Measurements from ENCODE around the gene PROC.
"Not testable (repeated sequence)": the region's sequence is repeated elsewhere in the genome, so short reads cannot be mapped to it uniquely, and the experiment has no call there.

PROC gene

DNA sequence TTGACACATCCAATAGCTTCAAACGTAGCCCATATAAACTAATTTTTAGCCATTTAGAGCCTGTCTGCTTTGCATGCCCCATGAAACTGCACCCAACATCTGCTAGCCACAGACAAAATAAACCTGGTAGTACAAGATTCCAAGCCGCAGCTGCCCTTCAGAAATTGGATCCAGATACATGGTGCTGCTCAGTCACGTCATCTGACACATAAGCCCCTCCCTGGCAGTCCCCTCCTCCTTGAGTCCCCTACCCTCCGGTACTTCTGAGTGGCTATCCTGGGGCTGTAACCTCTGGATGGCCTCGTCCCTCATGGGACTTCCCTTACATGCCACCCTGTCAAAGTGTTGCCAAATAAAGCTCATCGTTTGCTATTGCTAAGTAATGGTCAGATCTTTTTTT is 33.8 kb downstream of the PROC start:
- Histone ChIP-seq H3K9ac (ENCODE audit: low read length) (no peak overlapping the region), H3K27me3 (ENCODE audit: low read depth, low read length) (no peaks in the 10 kb centered on the region), H3K79me2 (ENCODE audit: low read length) (no peaks in the 10 kb centered on the region), H3K9me3 (ENCODE audit: insufficient read depth, low read length) (no peaks in the 10 kb centered on the region), H3K4me3 (ENCODE audit: low read length) (no peak overlapping the region), H3K4me1 (ENCODE audit: low read length) (no peaks in the 10 kb centered on the region), H4K20me1 (ENCODE audit: insufficient read depth, low read length) (no peaks in the 10 kb centered on the region), H3K27ac (ENCODE audit: low read length) (no peak overlapping the region), H3K4me2 (ENCODE audit: low read length) (no peak overlapping the region), H2AFZ (ENCODE audit: low read depth, low read length) (no peak overlapping the region), H3K36me3 (replicated peaks; ENCODE audit: low read depth, low read length) (no peaks in the 10 kb centered on the region)
- TF ChIP-seq EZH2phosphoT487 (IDR thresholded peaks at IDR 0.05; ENCODE audit: low read depth) = no peak
- TF ChIP-seq, protein P1, sequence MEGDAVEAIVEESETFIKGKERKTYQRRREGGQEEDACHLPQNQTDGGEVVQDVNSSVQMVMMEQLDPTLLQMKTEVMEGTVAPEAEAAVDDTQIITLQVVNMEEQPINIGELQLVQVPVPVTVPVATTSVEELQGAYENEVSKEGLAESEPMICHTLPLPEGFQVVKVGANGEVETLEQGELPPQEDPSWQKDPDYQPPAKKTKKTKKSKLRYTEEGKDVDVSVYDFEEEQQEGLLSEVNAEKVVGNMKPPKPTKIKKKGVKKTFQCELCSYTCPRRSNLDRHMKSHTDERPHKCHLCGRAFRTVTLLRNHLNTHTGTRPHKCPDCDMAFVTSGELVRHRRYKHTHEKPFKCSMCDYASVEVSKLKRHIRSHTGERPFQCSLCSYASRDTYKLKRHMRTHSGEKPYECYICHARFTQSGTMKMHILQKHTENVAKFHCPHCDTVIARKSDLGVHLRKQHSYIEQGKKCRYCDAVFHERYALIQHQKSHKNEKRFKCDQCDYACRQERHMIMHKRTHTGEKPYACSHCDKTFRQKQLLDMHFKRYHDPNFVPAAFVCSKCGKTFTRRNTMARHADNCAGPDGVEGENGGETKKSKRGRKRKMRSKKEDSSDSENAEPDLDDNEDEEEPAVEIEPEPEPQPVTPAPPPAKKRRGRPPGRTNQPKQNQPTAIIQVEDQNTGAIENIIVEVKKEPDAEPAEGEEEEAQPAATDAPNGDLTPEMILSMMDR (IDR thresholded peaks at IDR 0.05; ENCODE audit: low read depth, low read length) = no peak

DNA sequence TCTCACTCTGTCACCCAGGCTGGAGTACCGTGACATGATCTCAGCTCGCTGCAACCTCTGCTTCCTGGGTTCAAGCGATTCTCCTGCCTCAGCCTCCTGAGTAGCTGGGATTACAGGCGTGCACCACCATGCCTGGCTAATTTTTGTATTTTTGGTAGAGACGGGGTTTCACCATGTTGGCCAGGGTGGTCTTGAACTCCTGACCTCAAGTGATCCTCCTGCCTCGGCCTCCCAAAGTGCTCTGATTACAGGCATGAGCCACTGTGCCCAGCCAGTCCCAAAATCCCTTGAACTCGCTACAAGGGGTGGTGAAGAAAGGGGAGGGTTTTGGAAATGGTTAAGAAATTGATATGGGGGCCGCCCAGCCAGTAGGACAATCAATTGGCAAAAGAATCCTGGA is 34.2 kb downstream of the PROC start:
- not testable (repeated sequence) for H3K36me3 ChIP-seq (replicated peaks; ENCODE audit: low read depth, low read length); H3K4me1 ChIP-seq (ENCODE audit: low read length); H3K27ac ChIP-seq (ENCODE audit: low read length); H2AFZ ChIP-seq (ENCODE audit: low read depth, low read length); H3K4me2 ChIP-seq (ENCODE audit: low read length); H3K9me3 ChIP-seq (ENCODE audit: insufficient read depth, low read length); H3K4me3 ChIP-seq (ENCODE audit: low read length); H3K27me3 ChIP-seq (ENCODE audit: low read depth, low read length); H3K79me2 ChIP-seq (ENCODE audit: low read length); H3K9ac ChIP-seq (ENCODE audit: low read length); H4K20me1 ChIP-seq (ENCODE audit: insufficient read depth, low read length)

DNA sequence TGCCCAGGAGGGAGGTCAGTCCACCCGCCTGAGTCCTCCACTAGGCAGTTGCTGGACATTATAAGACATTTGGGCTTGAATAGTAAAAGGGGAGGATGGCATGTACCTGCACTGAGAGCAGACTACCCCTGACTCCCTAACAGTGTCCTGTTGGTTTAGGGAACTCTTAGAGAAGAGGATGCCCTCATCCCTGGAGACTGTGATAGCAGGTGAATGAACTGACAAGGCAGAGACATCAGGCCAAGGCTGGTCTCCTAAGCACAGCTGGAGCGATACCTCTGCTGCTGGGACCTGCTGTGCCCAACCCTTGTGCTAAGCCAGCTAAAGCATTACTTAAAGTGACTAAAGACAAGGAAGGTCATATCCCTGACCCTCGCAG is 34.8 kb downstream of the PROC start:
- Histone ChIP-seq H3K9ac (ENCODE audit: low read length) (no peak overlapping the region), H3K4me3 (ENCODE audit: low read length) (no peak overlapping the region), H3K79me2 (ENCODE audit: low read length) (no peaks in the 10 kb centered on the region), H3K27ac (ENCODE audit: low read length) (no peak overlapping the region), H3K4me1 (ENCODE audit: low read length) (0 out of 2 replicates have a peak, but pooled peaks cover under 1% of the 10 kb centered on the region), H4K20me1 (ENCODE audit: insufficient read depth, low read length) (no peaks in the 10 kb centered on the region), H3K4me2 (ENCODE audit: low read length) (no peak overlapping the region), H2AFZ (ENCODE audit: low read depth, low read length) (no peak overlapping the region), H3K27me3 (ENCODE audit: low read depth, low read length) (no peaks in the 10 kb centered on the region), H3K36me3 (replicated peaks; ENCODE audit: low read depth, low read length) (no peaks in the 10 kb centered on the region), H3K9me3 (ENCODE audit: insufficient read depth, low read length) (no peaks in the 10 kb centered on the region)
- TF ChIP-seq, protein P1 (IDR thresholded peaks at IDR 0.05; ENCODE audit: low read depth, low read length) = no peak
- TF ChIP-seq EZH2phosphoT487 (IDR thresholded peaks at IDR 0.05; ENCODE audit: low read depth) = no peak

DNA sequence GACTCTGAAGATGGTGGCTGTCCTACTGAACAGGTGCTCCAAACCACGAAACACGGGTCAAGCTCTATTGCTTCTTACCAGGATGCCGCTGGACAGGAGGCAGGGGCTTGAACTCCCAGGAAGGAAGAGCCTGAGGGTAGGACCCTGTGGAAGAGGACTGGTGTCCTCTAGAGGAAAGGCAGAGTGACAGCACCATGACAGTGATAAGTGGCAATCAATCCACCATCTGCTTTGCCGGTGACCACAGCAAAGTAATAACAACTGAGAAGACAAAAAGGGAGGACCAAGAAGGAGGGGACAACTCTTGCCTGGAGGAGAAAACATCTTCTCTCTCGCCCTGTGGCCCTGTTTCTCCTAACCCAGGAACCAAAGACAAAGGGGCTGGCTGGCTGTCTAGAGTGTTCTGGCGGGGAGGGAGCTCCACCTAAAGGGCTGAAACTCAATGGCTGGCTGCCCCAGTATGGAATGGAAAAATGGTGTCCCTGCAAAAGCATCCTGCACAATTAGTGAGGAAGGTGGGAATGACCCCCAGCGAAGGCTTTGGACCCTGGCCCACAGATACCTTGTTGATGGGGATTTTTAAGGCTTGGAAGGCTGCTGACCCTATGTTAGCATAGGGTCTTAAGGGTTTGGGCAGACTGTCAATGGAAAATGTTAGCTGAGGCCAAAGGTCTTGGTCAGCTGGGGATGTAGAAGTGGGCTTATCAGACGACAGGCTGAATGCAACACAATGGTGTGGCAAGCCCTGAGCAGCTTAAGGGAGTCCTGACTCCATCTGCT is 35.4 kb downstream of the PROC start:
- no peaks in the 10 kb centered on the region for H3K79me2 ChIP-seq (ENCODE audit: low read length)
- TF ChIP-seq, protein P1 (IDR thresholded peaks at IDR 0.05; ENCODE audit: low read depth, low read length) = peak; percentile 47
- TF ChIP-seq EZH2phosphoT487 (IDR thresholded peaks at IDR 0.05; ENCODE audit: low read depth) = no peak

More for the DNA sequence above, 35.4 kb downstream of the PROC start:
- Histone ChIP-seq H3K4me1 (ENCODE audit: low read length) (0 out of 2 replicates have a peak, but pooled peaks cover 3% of the 10 kb centered on the region), H3K4me2 (ENCODE audit: low read length) (no peak overlapping the region), H2AFZ (ENCODE audit: low read depth, low read length) (no peak overlapping the region), H4K20me1 (ENCODE audit: insufficient read depth, low read length) (no peaks in the 10 kb centered on the region), H3K9ac (ENCODE audit: low read length) (no peak overlapping the region), H3K4me3 (ENCODE audit: low read length) (no peak overlapping the region), H3K27me3 (ENCODE audit: low read depth, low read length) (no peaks in the 10 kb centered on the region), H3K27ac (ENCODE audit: low read length) (no peak overlapping the region), H3K36me3 (replicated peaks; ENCODE audit: low read depth, low read length) (no peaks in the 10 kb centered on the region), H3K9me3 (ENCODE audit: insufficient read depth, low read length) (no peaks in the 10 kb centered on the region)
